GM19452 (cell line): ENCODE data around the gene DNAJB4.
"Not testable (repeated sequence)": the region's sequence is repeated elsewhere in the genome, so short reads cannot be mapped to it uniquely, and the experiment has no call there.

Experiments
- ATAC-seq: cut with Tn5 transposase; IDR thresholded peaks from one replicate; pipeline ENCODE4 v1.9.1; 2021; ENCODE audit not compliant: unreplicated experiment

The DNAJB4 gene

DNA sequence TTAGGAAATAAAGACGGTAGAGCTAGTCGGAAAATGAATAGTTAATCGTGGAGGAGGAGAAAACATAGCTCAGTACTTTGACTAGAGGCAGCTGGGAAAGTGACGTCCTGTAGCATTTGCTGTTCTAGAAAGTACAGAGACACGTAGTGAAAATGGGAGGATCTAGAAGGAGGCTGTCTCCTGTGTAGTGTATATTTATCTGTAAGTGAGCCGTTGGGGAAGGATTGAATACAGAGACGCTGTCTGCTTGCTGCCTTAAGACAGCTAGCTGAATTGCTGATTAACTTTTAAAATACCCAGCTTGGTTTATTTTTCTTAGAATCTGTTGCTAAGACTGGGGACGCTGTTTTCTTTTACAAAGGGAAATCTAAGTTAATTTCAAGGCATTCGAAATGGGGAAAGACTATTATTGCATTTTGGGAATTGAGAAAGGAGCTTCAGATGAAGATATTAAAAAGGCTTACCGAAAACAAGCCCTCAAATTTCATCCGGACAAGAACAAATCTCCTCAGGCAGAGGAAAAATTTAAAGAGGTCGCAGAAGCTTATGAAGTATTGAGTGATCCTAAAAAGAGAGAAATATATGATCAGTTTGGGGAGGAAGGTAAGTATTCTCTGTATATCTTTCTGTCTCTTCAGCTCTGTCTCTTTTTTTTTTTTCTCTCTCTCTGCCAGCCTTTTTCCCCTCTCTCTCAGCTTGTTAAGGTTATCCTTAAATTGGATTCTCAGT lies at the start of gene DNAJB4:
TSS of gene DNAJB4 (plus strand) at position 221 of the 729 bp plus-strand sequence. CDS start at position 393, 172 bp downstream.
- ATAC-seq = peak; percentile 98

DNA sequence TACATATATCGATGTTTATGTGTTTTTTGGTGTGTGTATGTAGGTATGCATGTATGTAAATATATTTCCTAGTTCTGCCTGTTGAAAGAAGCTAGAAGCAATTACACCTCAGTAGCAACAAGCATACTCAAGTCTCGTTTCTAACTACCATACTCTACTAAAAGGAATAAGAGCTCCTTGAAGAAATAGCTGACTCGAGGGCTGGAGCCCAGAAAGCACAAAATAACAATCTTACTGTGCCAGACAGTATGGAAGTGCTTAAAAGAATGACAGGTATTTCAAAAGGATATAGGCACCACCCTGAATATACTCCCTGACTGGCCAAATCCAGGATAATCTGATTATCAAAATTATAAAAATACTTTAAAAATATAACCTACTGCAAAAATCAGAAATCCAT lies 49.0 kb upstream of the DNAJB4 start:
- ATAC-seq = no peak

DNA sequence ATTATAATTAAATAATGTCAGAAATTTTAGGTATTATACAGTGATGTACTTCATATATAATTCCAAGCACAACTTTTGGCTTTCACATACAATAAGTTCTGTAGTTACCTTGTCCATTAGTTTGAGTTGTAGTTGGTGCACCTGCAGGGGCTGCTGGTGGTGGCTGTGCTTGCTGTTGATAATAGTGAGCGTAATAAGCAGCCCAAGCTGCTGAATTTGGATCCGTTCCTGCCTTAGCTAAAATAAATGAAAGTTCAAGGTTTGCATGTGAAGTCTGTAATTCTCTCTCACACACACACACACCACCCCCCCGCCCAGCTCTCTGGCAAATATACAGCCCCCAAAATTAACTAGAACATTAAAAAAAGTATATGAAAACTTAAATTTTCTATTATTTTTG lies 48.3 kb upstream of the DNAJB4 start:
- ATAC-seq = no peak

DNA sequence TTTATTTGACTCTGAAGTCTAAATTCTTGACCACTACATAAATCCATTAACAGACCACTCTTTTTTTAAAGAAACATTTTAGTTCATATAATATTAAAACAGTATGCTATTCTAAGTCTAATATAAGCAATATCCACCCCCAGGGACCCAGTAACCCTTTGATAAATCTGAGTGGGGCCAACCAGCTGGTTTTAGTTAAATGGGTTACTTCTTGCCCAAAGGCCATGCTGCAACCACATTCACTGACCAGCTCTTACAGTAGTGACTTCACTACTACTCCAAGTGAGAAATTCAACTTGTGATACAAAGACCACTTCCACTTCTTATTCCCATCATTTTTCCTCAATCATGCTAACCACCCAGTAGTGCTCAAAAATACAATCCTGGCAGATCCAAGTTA lies 46.3 kb upstream of the DNAJB4 start:
- ATAC-seq = no peak

DNA sequence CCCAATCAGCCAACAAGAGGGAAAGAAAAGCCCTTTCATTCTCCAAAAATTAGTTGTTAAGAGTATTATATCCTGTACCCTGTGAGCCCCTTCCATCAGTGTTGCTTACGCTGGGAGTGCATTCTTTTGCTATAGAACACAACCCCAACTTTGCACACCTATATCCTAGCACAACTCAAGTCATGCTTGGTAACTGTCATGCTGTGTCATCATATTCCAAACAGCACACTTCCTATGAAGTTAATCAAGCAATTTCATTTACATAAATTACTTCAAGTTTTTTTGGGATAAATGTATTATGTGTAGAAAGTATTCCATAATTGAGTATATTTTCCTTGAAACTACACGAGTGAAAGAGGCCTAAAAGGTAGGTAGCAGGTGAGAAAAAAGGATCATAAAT lies 45.9 kb upstream of the DNAJB4 start:
- ATAC-seq = no peak

DNA sequence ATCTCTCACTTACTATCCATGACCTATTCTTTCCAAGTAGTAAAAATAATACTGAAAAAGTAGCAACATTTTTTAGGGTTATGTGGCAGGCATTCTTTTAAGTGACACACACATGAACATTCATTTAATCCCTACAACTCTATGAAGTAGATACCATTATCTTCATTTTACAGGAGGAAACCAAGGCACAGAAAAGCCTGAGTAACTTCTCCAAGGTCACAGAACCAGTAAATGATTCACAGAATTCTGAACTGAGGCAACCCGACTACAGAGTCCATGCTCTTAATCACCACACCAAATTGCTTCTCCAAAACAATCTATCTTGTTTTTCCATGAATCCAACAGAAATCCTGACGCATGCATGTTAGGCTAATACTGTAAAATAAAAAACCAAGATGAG lies 43.3 kb upstream of the DNAJB4 start:
- no peak for ATAC-seq

DNA sequence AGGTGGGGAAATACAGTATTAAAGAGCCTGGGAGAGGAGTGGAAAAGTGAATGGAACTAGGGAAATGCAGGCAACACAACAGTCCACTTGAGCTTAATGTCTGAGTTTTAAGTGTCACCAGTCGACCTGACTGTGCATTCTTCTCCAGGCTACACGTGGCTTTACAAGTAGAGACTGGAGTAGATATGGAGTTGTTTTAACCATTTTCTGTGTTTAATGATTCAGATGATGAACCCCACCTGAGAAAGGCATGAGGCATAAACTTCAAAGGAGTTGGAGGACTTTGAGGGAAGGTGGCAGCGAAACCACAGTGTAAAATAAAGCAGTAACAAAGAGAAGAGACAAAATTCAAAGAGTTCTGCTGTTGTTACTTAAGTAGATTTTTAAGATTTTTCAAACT lies 38.4 kb upstream of the DNAJB4 start:
- no peak for ATAC-seq

DNA sequence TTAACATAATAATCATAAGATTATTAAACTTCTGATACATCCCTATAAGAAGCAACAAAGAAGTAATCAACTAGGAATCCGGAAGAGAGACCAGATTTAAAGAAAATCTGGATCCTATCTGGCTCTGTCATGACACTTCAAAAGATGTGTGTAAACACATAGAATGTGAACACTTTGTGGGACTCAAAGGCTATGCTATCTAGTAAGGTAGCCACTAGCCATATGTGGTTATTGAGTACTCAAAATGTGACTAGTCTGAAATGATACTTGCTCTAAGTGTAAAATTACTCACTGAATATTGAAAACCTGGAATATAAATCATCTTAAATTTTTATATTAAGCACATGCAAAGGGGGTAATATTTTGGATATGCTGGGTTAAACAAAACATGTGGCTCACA lies 34.5 kb upstream of the DNAJB4 start:
- ATAC-seq = no peak

DNA sequence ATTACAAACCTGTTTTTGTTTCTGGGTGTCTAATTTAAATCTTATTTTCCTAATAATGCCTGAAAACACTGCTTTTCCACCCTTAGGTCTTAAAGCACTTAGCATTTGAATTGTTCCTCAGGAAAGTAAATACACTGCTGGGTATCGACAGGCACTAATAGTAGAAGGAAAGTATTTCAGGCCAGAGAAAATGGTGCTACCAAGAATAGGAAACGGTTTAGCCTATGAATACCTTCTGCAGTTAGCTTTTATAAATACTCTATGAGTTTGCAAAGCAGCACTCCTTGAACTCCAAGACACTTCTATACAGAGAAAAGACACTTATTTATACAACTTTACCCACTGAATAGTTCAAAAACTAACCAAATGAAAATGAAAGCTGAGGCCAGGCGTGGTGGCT lies 32.7 kb upstream of the DNAJB4 start:
- ATAC-seq = no peak

DNA sequence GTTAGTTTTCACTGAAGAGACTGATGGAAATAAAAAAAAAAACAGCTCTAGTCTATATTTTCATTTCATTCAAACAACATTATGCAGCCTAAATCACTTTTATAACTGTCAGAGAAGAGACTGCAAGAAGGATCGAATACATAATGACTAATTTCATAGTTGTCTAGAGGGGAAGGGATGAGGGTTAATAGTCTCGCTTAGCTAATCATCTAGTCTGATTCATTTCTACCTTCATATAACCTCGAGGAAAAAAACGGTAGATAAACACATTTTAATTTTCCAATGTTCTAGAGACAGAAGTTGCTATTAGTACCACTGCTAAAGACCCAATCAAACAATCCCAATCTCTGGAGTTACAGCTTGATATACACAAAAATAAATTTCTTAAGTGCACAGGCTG lies 29.4 kb upstream of the DNAJB4 start:
- ATAC-seq = no peak

DNA sequence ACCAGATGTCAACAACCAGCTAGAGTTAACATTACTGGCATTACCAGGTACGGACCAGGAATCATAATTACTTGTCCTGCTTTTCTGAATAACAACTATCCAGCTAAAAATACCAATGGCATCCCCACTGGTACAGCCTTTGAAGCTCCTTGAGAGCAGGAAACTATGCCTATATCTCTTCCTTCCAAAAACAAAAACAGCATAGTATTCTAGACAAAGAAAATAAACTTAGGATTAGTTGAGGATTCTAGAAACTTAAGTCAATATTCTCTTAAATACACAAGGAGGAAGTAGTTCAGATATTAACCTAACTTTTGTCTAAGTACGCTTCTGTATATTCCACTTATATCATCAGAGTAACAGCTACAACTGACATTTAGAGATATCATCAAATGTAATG lies 28.8 kb upstream of the DNAJB4 start:
- ATAC-seq = no peak

DNA sequence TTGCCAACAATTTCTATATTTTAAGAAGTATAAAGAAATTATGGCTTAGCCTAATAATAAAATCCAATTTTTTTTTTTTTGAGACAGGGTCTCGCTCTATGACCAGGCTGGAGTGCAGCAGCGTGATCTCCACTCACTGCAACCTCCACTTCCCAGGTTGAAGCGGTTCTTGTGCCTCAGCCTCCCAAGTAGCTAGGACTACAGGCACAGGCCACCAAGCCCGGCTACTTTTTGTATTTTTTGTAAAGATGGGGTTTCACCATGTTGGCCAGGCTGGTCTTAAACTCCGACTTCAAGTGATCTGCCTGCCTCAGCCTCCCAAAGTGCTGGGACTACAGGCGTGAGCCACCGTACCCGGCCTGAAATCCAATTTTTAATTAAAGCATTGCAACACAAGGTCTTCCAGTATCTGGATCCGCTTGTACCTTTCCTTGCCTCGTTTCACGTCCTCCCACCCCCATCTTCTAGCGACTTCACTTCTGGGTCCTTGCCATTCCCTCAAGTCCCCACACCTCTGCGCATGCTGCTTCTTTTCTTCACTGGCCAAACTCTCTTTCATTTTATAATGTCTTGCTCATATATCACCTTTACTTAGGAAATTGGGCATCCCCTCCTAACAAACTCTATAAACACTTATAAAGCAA lies 28.2 kb upstream of the DNAJB4 start:
- no peak for ATAC-seq

DNA sequence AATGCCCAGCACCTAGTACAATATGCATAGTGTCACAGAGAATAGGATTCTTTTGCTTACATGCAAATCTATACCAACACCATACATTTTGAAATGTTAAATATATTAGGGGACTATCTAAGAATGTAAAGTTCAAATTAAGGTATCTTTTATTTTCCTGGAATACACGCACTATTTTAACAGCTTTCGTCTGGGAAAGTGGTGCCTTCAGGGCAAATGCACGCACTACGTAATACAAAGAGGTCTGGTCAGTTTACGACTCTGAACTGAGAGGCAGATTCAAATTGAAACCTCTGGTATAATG lies 26.8 kb upstream of the DNAJB4 start:
- peak; percentile 0 for ATAC-seq

DNA sequence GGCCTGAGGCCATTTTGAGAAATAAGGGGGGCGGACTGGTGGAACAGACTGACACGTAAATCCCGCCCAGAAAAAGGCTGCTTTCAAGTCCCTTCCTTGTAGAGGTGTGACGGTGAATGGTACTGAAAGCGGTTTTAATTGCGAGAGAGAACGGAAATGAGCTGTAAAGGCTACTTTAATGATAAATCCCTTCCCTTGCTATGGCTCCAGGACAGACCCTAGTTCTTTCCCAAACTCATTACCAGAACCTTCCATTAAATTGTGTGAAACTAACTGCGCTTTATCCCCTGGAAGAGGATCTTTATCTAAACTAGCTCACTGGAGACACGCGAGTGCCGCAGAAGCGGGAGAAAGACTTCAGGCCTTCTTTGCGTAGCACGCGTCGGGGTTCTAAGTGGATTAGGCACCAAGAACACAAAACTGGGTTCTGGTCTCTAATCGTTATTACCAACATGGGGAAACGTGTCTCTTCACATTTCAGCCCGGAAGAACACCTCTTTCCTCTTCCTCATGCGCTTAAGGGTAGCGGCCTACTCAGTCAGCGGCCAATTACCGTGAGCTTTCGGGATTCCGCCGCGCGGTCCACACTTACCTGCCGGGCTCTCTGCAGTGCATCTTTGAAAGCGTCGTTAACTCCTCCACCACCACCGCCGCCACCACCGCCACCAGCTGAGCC lies 26.3 kb upstream of the DNAJB4 start:
- peak; percentile 62 for ATAC-seq

DNA sequence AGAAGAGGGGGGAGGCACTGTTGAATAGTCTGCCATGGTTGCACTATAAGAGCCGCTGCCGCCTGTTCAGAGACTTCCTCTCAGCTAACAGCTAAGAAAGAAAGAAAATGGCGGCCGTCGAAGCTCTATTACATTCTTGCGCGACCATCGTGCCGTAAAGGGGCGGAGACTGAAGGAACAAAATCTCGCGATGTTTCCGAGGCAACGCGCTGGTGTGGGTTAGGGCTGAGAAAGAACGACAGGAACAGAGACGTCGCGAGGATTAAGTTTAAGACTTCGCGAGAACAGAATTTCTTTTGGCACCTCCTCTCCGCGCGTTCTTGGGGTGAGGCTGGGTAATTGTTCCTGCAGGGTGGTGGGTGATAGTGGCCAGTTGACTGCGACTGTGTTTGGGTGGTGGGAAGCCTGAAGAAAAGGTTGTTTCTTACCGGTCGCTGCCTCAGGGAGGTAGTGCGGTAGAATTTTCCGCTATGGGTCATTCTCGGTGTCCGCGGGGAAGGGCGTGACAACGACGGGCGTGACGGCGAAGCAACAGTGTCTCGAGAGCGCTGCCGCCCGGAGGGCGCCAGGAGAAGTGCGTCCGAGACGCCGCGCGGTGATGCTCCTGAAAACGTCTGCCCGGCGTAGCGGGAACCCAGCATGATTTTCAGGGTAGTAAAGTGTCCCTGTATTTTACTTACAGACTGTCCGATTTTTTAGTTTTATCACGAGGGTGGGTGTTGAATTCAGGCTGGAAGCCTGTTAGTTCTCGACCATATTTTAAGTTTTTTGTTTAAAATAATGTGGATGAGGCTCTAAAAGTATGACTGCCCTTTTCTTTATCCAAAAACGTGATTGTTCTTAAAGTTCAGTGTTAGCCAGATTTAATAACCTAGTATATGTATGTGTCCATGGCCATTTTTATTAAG lies 25.5 kb upstream of the DNAJB4 start, which contains the start of gene FUBP1:
TSS of gene FUBP1 (minus strand) at position 104 of the 908 bp plus-strand sequence. CDS start at position 36, 68 bp downstream.
- ATAC-seq = peak; percentile 81

DNA sequence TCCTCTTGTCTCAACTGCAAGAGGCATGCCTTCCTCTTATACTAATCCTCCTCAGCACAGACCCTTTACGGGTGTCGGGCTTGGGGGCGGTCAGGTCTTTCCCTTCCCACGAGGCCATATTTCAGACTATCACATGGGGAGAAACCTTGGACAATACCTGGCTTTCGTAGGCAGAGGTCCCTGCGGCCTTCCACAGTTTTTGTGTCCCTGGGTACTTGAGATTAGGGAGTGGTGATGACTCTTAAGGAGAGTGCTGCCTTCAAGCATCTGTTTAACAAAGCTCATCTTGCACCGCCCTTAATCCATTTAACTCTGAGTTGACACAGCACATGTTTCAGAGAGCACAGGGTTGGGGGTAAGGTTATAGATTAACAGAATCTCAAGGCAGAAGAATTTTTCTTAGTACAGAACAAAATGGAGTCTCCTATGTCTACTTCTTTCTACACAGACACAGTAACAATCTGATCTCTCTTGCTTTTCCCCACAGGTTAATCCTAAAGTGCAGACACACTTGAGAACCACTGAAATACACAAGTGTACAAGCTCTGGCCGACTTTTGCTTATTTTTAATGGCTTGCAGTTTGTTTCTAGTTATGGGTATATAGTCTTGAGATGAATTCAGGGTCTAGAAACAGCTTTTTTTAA lies 21.3 kb upstream of the DNAJB4 start:
- ATAC-seq = not testable (repeated sequence)

DNA sequence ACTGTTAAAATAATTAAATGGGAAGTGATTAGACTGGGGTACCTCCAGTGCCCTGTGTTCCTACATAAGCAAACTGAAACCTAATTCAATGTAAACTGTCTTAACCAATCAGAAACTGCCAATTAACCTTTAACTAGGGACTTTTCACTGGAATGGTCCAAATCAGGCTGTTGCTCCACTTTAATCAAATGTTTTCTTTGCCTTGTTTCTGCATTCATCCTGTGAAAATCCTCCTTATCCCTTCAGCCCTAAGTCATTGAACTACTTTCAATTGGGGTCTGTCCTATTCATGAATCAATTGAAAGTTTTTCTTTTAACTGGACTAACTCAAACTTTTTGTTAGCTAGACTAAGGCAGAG lies 20.8 kb upstream of the DNAJB4 start:
- ATAC-seq = no peak

DNA sequence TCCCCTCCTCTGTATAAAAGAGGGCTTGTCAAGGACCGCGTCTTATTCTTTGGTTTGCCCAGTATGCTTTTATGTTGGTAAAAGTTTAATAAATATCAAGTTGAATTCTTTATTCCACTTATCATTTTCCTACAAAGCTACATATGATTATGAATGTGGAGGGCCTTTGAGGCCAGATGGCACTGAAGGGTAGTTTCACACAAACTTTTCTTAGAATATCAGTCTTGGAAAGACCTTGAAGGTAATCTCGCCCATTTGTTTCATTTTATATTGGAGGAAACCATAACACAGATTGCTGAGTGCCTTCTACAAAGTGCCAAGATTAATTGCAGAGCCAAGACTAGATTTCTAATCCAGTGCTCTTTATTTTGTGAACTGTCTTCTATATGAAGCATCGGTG lies 20.1 kb upstream of the DNAJB4 start:
- ATAC-seq = no peak

DNA sequence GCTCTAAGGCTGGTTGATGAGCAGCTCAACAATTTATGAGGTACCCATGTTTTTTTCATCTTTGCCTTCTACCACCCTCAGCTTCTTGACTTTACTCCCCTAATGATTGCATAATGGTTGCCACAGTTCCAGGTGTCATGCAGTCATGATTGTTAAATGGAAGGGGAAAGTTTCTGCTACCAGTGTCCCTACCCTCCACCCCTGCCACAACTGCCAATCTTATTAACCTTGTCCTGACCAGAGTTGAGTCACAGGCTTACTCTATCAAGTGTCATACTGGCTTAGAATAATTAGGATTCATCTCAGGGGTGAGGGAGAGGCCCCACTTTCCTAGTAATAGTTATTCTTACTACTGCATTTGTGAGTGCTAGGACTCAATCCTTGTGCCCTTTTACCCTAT lies 17.9 kb upstream of the DNAJB4 start:
- ATAC-seq = no peak

DNA sequence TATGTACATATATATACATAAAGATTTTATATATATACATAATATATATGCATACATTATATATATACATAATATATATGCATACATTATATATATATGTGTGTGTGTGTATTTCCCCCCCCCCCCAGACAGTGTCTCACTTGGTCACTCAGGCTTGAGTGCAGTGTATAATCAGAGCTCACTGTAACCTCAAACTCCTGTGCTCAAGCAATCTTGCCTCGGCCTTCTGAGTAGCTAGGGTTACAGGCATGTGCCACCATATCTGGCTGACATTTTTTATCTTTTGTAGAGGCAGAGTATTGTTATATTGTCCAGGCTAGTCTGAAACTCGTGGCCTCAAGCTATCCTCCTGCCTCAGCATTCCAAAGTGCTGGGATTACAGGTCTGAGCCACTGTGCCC lies 16.8 kb upstream of the DNAJB4 start:
- ATAC-seq = no peak

DNA sequence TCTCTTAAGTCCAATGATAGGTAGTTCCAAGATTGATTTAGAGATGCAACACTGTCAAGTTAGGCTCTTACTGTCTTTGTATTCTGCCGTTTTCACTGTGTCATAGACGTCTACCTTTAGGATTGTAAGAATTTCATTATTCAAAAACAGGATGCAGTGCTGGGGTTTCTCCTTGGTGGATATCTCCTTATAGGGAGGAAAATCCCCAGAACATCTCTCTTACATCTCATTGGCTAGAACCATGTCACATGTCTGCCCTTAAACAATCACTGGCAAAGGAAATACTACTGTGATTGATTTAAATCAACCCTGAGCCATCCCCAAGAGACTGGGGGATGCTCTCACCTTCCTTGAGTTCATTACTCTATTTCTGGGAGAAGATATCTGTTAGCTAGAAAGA lies 15.0 kb upstream of the DNAJB4 start:
- ATAC-seq = no peak
